Uterus (tissue), 4 donors: ENCODE measurements around the gene TNFRSF9. TPM values are rescaled to one million over a fixed set of nuclear protein-coding genes. Genes with fewer than 3 reads are reported as not detected.

Experiments
- DNase-seq, 2 donors: peaks; one replicate each; pipeline ENCODE4 v3.0.0-alpha.2; 2019 to 2020
- H3K27ac ChIP-seq, 2 donors: fragments of 200-600 bp; sonication (generic); 1 replicate in 1 of 2; 2 replicates in 1 of 2; pipeline ENCODE4 v1.5.1; 2016 to 2018
- H3K27me3 ChIP-seq, 2 donors: fragments of 200-600 bp; sonication (generic); one replicate each; pipeline ENCODE4 v1.5.1; 2018 to 2019; ENCODE audit warnings: control low read depth in 1 of 2
- H3K36me3 ChIP-seq, 2 donors: fragments of 200-600 bp; sonication (generic); one replicate each; pipeline ENCODE4 v1.5.1; 2019; ENCODE audit warnings: control low read depth in 1 of 2
- H3K4me1 ChIP-seq, 2 donors: fragments of 200-600 bp; sonication (generic); one replicate each; pipeline ENCODE4 v1.5.1; 2018 to 2019; ENCODE audit warnings: control low read depth in 1 of 2
- H3K4me3 ChIP-seq, 2 donors: fragments of 200-600 bp; sonication (generic); 1 replicate in 1 of 2; 2 replicates in 1 of 2; pipeline ENCODE4 v1.5.1; 2018 to 2019; ENCODE audit warnings: mild to moderate bottlenecking in 1 of 2
- H3K9me3 ChIP-seq, 2 donors: fragments of 200-600 bp; sonication (generic); one replicate each; pipeline ENCODE4 v1.5.1; 2019; ENCODE audit warnings: control low read depth in 1 of 2
- POLR2A ChIP-seq, 2 donors: fragments of 450-650 bp; IDR thresholded peaks; one replicate each; pipeline ENCODE4 v1.6.1; 2016; ENCODE audit warnings: antibody characterized with exemption in 2 of 2, mild to moderate bottlenecking in 1 of 2, moderate library complexity in 1 of 2
- intact Hi-C: fragments of 100-400 bp; cut with DNase I; formaldehyde crosslinking; loops from one replicate; pipeline ENCODE4 v1.15.1; 2023; ENCODE audit warnings: low total_unique reads
- small RNA-seq: library from RNA; depleted of rRNA; stranded (forward); fragments of <200 nt; gene quantifications from one replicate; pipeline ENCODE3, GENCODE V24; 2016
- total RNA-seq, 4 donors: library from RNA; depleted of rRNA in 3 of 4; stranded (reverse); fragments of >200 nt in 3 of 4; gene quantifications; one replicate each; pipeline versions ENCODE4 v1.1.0 to v1.2.4, GENCODE V29; 2014 to 2023
- TF ChIP-seq, protein P1 (sequence below), 4 experiments: fragments of 200-600 bp in 2 of 4; fragments of 450-650 bp in 2 of 4; sonication (generic) in 2 of 4; IDR thresholded peaks; one replicate each; pipeline ENCODE4 v1.5.1; 2016 to 2019; ENCODE audit warnings: antibody characterized with exemption in 4 of 4, mild to moderate bottlenecking in 2 of 4, moderate library complexity in 1 of 4
- donor health status: DM: yes; HTN: yes; CAD: no.

Gene TNFRSF9
- total RNA-seq, 4 donors from 2014 or later, result not detected

DNA sequence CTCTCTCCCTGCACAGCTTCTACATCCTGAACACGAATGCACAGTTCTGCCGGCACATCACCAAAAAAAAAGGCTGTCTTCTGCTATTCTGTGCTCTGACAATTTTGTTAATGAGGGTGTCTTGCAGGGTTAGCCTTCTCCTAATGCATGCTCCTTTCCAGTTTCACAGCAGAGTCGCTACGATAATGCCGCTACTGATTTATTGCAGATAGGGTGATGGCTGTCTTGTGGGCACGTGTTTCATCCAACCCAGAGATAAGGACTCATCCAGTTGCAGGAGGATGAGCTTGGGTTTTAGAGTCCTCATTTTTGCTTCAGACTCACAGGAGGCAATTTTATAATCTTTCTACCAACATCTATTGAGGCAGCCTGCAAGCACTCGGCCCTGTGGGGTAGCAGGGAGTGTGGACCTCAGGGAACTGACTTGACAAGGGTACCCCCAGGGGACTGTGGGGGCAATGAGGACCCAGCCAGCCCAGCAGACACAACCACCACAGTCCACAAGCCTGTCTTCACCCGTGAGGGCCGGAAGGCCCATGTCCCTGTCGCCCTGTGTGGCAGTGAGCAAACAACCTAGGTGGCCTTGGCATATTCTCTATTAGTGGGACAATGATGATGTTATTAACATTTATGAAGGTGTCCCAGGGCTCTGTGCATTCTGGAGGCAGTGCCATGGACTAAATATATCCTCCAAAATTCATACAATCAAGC lies 72.4 kb downstream of the TNFRSF9 start:
- Histone ChIP-seq H3K27ac (no peak overlapping the region), H3K4me1 (no peaks in the 10 kb centered on the region), H3K4me3 (no peak overlapping the region), H3K9me3 (no peaks in the 10 kb centered on the region), H3K36me3 (no peaks in the 10 kb centered on the region), H3K27me3 (no peaks in the 10 kb centered on the region)
- no peak for TF ChIP-seq POLR2A (IDR thresholded peaks at IDR 0.05)
- TF ChIP-seq, protein P1, sequence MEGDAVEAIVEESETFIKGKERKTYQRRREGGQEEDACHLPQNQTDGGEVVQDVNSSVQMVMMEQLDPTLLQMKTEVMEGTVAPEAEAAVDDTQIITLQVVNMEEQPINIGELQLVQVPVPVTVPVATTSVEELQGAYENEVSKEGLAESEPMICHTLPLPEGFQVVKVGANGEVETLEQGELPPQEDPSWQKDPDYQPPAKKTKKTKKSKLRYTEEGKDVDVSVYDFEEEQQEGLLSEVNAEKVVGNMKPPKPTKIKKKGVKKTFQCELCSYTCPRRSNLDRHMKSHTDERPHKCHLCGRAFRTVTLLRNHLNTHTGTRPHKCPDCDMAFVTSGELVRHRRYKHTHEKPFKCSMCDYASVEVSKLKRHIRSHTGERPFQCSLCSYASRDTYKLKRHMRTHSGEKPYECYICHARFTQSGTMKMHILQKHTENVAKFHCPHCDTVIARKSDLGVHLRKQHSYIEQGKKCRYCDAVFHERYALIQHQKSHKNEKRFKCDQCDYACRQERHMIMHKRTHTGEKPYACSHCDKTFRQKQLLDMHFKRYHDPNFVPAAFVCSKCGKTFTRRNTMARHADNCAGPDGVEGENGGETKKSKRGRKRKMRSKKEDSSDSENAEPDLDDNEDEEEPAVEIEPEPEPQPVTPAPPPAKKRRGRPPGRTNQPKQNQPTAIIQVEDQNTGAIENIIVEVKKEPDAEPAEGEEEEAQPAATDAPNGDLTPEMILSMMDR (IDR thresholded peaks at IDR 0.05), result no peak
- DNase-seq, result no peak
- intact Hi-C loops, result no loop called here

DNA sequence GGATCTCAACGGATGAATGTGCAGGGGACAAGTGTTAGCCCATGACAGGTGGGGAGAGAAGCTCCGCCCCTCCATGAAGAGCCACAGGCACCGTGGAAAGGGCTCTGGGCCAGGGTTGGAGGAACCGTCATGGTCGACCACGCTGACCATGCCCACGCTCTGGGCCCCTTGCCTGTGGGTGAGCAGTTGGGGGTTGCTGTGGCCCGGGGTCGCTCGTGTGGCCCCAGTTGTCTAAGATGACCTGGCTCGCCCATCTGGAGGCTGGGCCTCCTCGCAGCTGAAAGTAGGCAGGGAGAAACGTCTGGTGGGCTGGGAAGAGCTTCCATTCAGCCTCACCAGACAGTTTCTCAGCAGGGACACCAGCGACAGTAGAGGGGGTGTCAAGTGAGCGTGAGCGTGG lies 74.7 kb downstream of the TNFRSF9 start:
- TF ChIP-seq, protein P1 (IDR thresholded peaks at IDR 0.05), result no peak
- TF ChIP-seq POLR2A (IDR thresholded peaks at IDR 0.05), result no peak
- Histone ChIP-seq H3K4me1 (no peaks in the 10 kb centered on the region), H3K27ac (no peak overlapping the region), H3K4me3 (no peak overlapping the region), H3K9me3 (no peaks in the 10 kb centered on the region), H3K27me3 (no peaks in the 10 kb centered on the region), H3K36me3 (no peaks in the 10 kb centered on the region)
- intact Hi-C loops, result no loop called here
- no peak for DNase-seq

Small RNA genes lying within 50 kb of the gene (small RNA-seq; reads per million reads assigned to genes)
- gene RF00019, result not detected

Other genes with a start within 250 kb of the TNFRSF9 start
- 100 to 1,000 TPM in 1 of 4 donors, 10 to 100 TPM in 3; 41.0 to 128 (median 71.8) TPM for gene VAMP3, start 169.5 kb downstream of the TNFRSF9 start, total RNA-seq
- 10 to 100 TPM in 3 of 4 donors, 1 to 10 TPM in 1; 6.9 to 69.0 (median 20.7) TPM for gene PER3, start 156.5 kb downstream of the TNFRSF9 start, total RNA-seq
- not detected for gene UTS2, start 87.8 kb downstream of the TNFRSF9 start, total RNA-seq
- 100 to 1,000 TPM in 3 of 4 donors, 10 to 100 TPM in 1; 91.7 to 176 (median 166) TPM for gene PARK7, start 20.9 kb upstream of the TNFRSF9 start, total RNA-seq
- gene ERRFI1, start 85.5 kb upstream of the TNFRSF9 start, total RNA-seq, result 10 to 100 TPM; 19.0 to 67.6 (median 39.6) TPM